Sciatic nerve (tissue), 1 donor: ENCODE results near the gene POLR3F. TPM values are rescaled to one million over a fixed set of nuclear protein-coding genes. Genes with fewer than 3 reads are reported as not detected.

Experiments
- microRNA-seq: library from miRNA; unstranded; fragments of <30 nt; microRNA quantifications from one replicate; pipeline ENCODE4 v1.2.0, GENCODE V29; 2020
- total RNA-seq: library from RNA; stranded (reverse); fragmentation: NEBNext Ultra II Directional; extraction: Animal tissue kit (Norgen Biotek cat#: 25700); gene quantifications from one replicate; pipeline ENCODE4 v1.2.1, GENCODE V29; 2021
- donor health status: DM: no; HTN: no; CAD: no.

The POLR3F gene
- total RNA-seq, 1 donor from 2014 or later: 7.7 TPM

Small RNA genes within 50 kb of the gene (microRNA-seq; reads per million reads assigned to microRNA genes)
- gene MIR3192: not detected

Other genes with a start within 250 kb of the POLR3F start
- 16.7 TPM for gene ZNF133, start 178.9 kb upstream of the POLR3F start, total RNA-seq
- 3.5 TPM for gene DZANK1, start 360 bp upstream of the POLR3F start, total RNA-seq
- 12.2 TPM for gene RBBP9, start 29.8 kb downstream of the POLR3F start, total RNA-seq
- 35.4 TPM for gene SEC23B, start 40.5 kb downstream of the POLR3F start, total RNA-seq
- 53.0 TPM for gene SMIM26, start 100.0 kb downstream of the POLR3F start, total RNA-seq
- 31.6 TPM for gene DTD1, start 120.7 kb downstream of the POLR3F start, total RNA-seq